SKM-1 treated with dmso at 0.1 percent for 144 hours (cell line): ENCODE data around the gene HIBADH.

Experiments
- DNase-seq: peaks from one replicate; lab custom pipeline; 2025; ENCODE audit not compliant: unreplicated experiment; lab: John Stamatoyannopoulos, UW

Gene HIBADH

GRCh38 chr7:27553273-27553672 is 109.4 kb downstream of the HIBADH start:
- DNase-seq: no peak

DNA sequence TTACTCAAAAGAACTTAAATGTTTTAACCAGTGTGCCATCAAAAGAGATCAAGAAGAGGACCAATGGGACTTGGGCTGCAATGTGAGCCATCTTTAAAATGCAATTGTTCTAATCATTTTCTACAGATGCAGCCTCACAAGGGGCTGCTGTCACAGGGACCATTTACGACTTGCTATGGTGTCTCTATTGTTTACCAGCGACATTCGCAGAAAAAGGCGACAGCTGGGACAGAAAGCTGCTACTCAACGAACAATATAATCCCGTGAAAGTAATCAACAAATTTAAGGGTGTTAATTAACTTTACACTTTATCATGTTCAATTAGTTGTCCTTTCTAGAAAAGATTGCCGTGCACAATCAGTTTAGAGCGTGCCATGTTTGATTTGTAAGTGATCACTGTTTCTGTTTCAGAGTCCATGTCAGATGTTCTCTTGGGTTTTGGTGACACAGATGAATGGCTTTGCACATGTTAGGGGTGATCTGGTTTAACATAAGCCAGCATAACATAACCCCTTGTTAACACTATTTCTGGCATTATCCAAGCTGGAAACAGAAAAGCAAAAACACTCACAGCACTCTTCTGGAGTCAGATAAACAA is 110.8 kb downstream of the HIBADH start:
- DNase-seq: no peak

GRCh38 chr7:27549606-27550005 is 113.1 kb downstream of the HIBADH start:
- DNase-seq: no peak

DNA sequence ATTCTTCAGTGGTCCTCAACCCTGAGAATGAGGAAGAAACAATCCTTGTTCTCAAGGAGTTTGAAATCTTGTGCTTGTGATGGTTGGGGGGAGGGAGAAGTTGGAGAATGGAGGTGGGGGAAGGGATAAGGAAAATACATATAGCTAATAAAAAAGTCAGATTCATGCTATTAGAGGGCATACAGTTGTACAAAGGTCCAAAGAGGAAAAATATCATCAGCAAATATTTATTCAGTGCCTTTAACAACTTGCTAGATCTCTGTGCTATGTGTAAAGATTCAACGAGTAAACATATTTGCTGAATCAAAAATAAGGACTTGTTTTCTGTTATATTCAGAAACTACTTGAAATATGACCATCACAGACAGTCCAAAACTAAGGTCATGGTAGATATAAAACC is 114.4 kb downstream of the HIBADH start:
- DNase-seq: no peak

DNA sequence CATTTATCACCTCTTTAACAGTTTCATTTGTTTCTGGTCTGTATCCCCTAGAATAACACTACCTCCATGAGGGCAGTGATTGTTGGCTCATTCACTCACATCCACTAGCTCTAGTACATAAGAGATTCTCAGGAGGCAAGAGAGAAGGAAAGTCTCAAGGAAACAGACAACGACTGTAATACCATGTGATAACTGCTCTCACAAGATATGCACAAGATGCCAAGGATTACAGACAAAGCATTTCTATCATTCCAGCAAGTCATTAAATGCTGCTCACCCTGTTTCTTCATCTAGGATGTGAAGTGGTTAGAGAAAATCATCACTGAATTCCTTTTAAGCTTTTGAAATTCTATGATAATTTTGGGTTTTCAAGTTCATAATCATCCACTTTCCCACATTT is 115.3 kb downstream of the HIBADH start:
- DNase-seq: no peak

GRCh38 chr7:27546610-27547009 is 116.1 kb downstream of the HIBADH start:
- no peak for DNase-seq

DNA sequence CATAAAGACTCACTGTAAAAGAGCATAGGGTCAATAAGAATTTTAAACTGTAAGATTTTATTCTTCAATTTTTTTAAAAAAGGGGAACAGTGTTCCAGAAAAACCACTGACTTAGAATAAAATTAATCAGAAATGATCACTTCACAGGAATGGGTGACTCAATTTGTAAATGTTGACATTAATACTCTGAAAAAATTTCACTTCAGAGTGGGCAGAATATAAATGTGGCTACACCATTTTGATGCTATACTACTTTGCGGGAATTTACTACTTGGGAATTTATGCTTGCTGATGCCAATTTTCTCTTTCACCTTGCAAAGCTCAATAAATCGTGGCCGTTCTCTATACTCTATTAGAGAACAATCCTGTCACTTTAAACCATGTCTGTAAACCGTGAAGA is 126.9 kb downstream of the HIBADH start:
- no peak for DNase-seq

GRCh38 chr7:27533652-27534081 is 129.0 kb downstream of the HIBADH start:
- no peak for DNase-seq

DNA sequence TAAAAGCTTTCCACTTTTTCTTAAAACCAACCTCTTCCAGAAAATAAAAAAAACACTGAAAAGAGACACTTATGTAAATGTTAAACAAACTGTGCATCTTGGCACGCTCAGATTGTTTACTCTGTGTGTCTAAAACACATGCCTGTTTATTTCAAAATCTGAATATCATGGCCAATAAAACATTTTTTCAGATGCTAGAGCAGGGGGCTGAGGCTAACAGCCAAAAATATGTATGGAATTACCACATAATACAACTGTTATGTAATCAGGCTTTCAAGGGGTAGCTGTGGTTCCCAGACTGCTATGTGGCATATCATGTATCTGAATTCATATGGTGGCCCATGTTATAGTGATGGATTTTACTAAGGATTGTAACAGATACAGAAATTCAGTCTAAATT is 130.4 kb downstream of the HIBADH start:
- no peak for DNase-seq

DNA sequence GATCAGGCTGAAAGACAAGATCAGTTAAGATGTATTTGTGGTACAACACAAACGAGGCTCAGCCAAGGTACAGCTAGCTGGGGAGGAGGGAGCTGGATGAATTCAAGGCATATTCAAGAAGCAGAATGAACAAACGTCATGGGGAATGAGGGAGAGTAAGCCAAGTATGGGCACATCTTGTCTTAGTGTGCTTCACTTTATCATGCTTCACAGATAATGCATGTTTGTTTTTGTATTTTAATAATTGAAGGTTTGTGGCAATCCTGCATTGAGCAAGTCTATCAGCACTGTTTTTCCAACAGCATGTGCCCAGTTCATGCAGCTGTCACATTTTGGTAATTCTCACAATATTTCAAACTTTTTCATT is 135.4 kb downstream of the HIBADH start:
- no peak for DNase-seq

GRCh38 chr7:27526611-27527347 is 135.9 kb downstream of the HIBADH start:
- DNase-seq: no peak

DNA sequence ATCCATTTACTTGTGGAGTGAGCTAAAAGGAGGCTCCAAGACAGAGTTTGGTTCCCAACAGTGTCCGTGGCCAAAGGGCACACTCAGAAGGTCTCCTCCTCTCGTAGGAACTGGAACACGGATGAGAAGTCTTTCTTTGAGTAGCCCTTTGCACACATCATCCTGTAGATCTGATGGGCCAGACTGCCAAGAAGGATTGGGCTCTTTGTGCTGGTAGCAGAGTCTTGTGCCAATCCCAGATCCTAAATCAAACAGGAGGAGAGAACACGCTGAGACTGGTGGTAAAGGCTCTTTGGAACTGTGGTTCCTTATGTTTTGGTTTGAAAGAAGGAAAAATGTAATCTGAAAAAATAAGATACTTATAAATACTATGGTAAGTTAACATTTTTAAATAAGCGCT is 136.6 kb downstream of the HIBADH start:
- DNase-seq: no peak

GRCh38 chr7:27523321-27523720 is 139.4 kb downstream of the HIBADH start:
- no peak for DNase-seq

DNA sequence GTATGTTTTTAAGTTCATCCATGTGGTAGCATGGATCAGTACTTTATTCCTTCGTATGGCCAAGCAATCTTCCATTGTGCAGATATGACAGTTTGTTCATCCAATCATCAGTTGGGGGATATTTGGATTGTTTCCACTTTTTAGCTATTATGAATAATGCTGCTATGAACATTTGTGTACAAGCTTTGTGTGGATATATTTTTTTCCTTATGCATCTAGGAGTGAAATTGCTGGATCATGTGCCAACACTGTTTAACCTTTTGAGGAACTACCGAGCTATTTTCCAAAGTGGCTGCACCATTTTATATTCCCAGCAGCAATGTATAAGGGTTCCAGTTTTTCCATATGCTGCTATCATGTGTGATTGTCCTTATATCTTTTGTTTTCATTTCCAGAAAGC is 140.1 kb downstream of the HIBADH start:
- no peak for DNase-seq

DNA sequence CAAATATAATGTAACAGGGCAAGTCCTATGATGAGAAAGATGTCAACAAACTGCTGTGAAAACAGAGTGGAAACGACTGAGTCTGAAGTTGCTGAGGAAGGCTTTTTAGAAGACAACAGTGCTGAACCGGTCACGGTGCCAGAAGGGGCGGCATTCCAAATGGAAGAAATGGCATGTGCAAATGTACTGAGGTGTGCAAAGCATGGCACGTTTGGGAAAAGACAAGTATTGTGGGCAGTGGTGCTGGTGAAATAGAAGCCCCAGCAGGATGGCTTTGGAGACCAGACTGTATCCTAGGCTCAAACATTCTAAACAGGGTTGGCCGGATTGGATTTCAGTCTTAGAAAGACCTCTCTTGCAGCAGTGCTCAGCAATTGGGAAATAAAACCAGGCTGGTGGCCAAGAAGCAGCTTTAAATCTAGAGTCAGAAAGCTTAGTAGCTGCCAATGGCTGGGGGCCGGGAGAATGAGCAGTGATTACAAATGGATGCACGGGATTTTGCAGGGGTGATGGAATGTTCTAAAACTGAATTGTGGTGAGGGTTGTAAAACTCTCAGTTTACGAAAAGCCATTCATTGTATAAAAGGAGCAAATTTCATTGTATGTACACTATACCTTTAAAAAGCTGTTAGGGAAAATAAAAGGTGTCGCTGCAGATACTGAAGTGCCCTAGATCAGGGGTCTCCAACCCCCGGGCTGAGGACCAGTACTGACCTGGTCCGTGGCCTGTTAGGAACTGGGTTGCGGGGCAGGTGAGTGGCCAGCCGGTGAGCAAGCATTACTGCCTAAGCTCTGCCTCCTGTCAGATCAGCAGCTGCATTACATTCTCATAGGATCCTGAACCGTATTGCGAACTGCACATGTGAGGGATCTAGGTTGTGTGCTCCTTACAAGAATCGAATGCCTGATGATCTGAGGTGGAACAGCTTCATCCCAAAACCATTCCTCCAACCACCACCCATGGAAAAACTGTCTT is 141.6 kb downstream of the HIBADH start:
- no peak for DNase-seq

DNA sequence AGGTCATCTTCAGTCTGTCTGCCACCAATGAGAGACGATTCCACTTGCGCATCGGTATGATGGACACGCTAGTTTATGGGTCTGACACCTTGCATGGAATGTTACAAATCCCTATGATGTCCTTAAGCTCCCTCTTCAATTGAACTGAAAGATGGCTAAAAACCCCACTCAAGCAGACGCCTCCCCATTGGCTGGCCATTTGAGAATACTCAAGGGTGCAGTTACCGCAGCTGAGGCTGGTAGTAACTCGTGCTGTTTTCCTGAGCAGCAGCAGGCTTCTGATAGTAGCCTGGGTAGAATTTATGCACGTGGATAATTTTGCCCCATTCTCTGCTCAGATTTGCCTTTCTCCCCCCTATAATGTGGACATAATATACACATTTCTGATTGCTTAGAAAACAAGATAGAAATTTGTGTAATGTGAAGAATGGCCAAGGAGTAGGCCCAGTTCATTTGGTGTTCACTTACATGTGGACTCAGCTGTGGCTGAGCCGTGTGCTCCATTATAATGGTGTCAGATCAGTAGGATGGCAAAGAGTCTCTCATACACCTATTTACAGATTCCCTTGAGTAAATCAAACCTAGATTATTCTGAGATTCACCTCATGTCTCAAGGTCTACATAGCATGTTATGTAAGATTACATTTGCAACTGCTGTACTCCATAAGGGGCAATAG is 142.8 kb downstream of the HIBADH start:
- no peak for DNase-seq

DNA sequence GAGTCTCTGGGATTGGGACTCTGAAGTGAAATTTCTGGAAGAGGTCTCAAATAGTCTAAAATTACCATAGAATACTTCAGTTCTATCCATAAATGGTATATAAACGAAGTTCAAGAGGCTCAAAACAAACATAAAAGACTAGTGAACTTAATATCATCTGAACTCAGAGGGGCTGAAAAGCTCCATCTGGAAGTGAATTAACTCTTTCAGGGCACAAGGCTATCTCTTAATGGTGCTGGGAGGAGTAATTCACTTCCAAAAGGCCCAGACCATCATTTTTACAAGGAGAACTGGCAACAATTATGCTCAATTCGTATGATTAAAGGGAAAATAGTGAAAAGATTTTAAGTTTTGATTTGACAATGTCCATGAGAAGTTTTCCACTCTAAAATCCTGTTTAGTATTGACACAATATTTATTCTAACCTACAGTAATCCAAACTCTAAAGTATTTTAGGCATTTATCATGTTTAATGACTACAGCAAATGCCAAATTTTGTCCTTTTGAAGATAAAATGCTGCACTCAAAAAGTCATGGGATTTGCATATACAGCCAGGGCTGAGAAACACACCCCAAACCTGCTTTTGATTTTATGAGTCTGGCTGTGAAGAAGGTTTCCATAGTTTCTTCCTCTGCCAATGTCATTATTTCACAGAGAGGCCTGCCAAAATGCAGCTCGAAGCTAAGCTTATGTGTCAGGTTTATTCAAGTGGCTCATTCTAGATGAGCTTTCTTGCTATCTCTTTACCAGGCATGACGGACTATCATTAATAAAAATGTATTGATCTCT is 143.9 kb downstream of the HIBADH start:
- DNase-seq: no peak

DNA sequence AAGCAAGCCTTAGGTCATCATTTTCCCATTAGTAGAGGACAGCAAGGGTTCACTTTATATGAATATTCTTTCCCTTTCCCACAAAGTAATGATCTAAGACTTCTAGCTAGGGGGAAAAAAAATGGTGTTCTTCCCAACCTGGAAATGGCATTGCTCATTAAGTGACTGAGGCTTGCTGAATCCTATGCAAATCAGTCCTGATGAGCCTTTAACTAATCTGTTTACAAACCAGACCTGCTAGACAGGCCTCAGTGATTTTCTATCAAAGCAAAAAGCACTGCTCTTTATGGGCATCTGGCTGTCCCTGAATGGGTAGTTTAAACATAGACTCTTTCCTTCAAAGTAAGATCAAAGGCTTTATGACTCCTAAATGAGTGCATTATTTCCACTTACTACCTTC is 146.3 kb downstream of the HIBADH start:
- no peak for DNase-seq

DNA sequence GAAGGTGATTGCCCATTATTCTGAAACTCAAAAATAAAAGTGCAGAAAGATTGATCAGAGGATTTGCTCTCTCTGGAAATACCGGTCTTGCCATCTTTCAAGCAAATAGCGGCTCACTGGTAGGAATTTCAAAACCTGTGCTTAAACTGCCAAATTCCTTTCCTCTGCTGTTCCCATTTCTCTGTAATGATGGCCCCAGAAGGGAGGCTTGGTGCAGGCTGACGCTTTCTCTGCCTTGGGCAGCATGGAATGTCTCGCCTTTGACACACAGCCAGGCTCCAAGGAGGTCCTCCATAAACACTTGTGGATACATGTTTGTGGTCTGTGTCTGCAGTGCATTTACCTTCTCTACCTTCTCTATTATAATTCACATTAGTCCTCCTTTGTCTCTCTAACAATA is 146.8 kb downstream of the HIBADH start:
- no peak for DNase-seq

DNA sequence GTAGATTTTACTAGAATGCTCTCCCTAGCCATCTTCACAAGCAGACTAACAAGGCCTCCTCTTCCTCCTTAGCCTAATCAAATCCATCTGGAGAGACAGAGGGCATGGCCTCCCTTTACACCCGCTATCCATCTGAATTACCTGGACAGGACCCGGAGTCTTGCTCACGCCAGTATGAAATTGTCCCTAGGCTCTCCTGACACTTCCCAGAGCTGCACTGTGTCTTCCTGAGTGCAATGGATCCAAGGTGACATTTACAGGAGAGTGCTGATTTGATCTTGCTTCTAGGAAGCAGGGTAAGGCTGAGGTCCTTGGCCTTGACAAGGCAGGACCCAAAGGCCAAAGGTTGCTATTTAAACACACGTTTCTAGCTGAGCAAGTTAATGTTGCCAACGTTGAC is 147.8 kb downstream of the HIBADH start:
- no peak for DNase-seq

GRCh38 chr7:27513885-27514284 is 148.8 kb downstream of the HIBADH start:
- no peak for DNase-seq
